HTR-8/SVneo (cell line): ENCODE results near the gene TBCE.
A peak's percentile ranks its signal among the peaks of the same experiment; 100 is the strongest.

Source experiments
- DNase-seq: peaks from one replicate; pipeline ENCODE4 v3.0.0; 2011; ENCODE audit warnings: low spot score, mixed read lengths; ENCODE audit not compliant: insufficient read length
- FAIRE-seq: peaks from 2 replicates; lab custom pipeline; 2011; peaks lifted over from hg19 to GRCh38; lab: Jason Lieb, UNC

TBCE gene, protein sequence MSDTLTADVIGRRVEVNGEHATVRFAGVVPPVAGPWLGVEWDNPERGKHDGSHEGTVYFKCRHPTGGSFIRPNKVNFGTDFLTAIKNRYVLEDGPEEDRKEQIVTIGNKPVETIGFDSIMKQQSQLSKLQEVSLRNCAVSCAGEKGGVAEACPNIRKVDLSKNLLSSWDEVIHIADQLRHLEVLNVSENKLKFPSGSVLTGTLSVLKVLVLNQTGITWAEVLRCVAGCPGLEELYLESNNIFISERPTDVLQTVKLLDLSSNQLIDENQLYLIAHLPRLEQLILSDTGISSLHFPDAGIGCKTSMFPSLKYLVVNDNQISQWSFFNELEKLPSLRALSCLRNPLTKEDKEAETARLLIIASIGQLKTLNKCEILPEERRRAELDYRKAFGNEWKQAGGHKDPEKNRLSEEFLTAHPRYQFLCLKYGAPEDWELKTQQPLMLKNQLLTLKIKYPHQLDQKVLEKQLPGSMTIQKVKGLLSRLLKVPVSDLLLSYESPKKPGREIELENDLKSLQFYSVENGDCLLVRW

DNA sequence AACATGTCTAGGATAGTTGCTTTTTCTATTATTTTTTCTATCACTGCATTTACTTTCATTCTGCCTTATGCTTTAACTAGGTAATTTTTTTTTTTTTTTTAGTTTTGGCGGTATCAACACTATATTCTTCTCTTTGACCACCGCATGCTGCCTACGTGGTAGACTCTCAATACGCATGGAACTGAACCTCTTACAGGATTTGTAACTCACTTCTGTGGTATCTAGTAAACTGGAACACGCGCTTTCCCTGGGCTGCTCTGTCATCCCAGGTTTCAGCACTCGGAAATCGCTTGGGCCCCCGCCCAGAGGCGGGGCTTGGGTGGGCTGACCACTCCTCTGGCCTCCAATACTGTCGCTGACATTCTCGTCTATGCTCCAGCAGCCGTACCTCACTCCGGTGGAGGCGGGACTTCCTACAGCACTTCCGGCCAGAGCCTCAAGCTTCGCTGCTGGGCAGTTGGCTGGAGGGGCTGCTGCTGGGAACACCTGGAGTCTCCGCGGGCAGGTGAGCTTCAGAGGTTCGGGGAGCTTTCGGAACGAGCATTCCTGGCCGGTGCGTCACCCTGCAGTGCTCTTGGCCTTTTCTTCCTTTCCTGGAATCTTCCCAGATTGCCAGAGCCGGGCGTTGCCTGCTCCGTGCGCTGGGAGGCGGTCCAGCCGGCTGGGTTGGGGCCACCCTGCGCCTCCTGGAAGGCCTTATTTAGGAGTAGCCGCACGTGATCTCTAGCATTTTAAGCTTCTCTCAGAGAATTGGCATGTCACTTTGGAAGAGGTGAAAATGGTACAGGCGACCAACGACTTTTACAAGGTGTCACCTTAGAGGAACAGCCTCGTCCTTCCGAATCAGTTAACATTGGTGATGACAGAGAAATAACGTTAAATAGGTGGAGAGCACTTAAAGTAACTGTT lies at the start of gene TBCE:
Gene TBCE (plus strand): TSS at position 428 of the 909 bp plus-strand sequence. CDS start 12,623 bp downstream, outside the sequence.
- peak; percentile 99 for DNase-seq

DNA sequence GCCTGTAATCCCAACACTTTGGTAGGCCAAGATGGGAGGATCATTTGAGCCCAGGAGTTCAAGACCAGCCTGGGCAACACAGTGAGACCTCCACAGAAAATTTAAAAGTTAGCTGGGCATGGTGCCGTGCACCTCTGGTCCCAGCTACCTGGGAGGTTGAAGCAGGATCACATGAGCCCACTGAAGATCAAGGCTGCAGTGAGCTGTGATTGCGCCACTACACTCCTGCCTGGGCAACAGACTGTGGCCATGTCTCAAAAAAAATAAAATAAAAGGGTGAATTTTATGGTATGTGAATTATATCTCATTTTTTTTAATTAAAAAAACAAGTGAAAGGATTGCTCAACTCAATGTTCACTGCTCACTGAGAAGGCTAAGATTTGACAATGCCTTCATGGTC lies 48.0 kb upstream of the TBCE start:
- FAIRE-seq: no peak

More for the DNA sequence above, at the start of gene TBCE:
- FAIRE-seq: peak; percentile 62

DNA sequence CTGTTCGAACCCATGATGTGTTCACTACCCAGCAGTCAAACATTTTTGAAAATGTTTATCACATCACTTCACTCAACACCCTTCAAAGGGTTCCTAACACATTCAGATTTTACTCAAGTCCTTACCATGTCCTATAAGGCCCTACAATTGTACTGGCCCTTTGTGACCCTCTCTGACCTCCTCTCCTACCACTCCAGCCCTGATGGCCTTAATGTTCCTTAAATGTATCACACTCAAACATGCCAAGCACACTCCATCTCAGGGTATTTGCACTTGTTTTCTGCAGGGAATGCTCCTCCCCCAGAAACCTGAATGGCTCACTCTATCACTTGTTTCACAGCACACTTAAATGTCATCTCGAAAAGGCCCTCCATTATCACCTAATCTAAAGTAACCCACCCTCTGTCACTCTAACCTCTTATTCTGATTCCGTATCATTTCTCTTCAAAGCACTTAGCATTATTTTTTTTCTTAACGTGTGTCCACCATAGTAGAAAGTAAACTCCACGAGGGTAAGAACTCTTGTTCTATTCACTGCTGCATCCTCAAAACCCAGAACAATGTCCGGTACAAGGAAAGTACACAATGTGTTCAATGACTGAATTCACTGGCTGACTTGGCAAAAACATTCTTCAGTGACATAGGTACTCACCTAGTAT lies 46.6 kb upstream of the TBCE start:
- FAIRE-seq: no peak
- no peak for DNase-seq

More for the DNA sequence above, 48.0 kb upstream of the TBCE start:
- no peak for DNase-seq

DNA sequence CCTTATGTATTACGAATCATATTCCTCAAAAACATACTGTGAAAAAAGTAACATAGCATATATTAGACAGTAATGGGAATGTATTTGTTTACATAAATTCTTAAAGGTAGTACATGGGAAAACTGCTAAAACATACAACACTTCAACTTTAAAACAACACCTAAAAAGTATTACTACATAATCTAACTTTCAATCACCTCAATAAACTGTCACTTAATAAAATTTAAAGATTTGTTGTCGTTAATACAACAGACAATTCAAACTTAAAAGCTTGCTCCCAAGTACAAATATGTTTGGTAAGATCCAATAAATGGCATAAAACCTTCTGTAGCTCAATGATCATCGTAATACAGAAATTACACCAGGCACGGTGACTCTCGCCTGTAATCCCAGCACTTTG lies 42.9 kb upstream of the TBCE start:
- DNase-seq (no peak), FAIRE-seq (no peak)

DNA sequence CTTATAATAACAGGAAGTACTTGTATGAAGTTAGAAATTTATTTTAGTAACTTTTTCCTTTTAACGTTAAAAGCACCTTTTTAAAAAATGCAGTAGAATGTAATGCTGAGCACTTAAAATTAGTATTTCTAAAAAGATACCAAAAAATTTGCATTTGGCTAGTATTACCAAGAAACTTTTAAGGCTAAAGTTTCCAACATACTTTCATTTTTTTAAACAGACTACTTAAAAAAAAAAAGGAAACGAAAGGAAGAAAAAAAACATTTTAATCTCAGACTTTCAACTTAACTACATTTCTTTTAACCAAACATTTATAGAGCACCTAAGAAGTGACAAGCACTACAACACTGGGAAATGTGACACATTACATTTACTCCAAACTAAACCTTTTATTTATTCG lies 42.1 kb upstream of the TBCE start:
- FAIRE-seq (no peak), DNase-seq (no peak)

- no peak for FAIRE-seq
Measured at GRCh38 chr1:235325854-235326253, 41.4 kb upstream of the TBCE start.

GRCh38 chr1:235326719-235327558 lies 40.3 kb upstream of the TBCE start:
- no peak for FAIRE-seq
- DNase-seq: no peak

More at GRCh38 chr1:235325854-235326253, 41.4 kb upstream of the TBCE start:
- DNase-seq: no peak

GRCh38 chr1:235327559-235328270 lies 39.5 kb upstream of the TBCE start, which contains the start of gene ARID4B:
Gene ARID4B (minus strand): TSS chr1:235328179. CDS start chr1:235326919, 1,260 bp downstream.
- DNase-seq (no peak), FAIRE-seq (no peak)

GRCh38 chr1:235328271-235329138 lies 38.7 kb upstream of the TBCE start, which contains the start of gene GGPS1:
Gene GGPS1 (plus strand): TSS chr1:235328570. CDS start chr1:235335265, 6,695 bp downstream.
- DNase-seq (peak; percentile 96), FAIRE-seq (peak; percentile 95)

DNA sequence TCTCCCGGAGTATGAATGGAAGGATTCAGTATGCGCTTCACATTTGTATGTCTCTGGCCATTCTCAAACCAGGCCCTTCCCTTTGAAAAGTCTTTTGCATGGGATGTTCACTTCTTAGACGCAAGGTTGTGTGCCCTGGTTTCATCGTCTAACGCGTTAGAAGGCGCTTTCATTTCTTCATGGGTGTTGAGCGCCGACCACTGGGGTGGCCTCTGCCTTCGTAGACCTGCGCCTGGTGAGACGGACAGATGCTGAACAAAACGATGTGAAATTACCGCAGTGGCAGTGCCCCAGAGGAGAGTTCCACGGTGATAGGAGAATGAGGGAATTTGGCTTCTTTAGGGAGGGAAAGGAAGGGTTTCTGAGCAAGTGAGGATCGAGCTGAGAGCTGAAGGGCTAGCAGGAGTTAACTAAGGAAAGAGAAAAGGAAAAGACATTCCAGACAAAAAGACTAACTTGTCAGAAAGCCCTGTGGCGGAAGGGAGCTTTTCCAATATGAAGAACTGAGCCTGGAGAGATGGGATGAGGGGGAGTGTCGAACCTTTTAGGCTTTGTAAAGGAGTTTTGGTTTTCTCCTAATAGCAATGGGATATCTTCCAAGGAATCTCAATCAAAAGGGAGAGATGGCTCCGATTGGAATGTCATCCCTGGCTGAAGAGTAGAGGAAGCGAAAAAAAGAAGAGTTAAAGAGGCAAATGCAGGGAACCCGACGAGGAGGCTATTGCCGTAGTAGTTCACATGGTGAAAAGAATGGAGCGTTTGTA lies 37.9 kb upstream of the TBCE start:
- DNase-seq (no peak), FAIRE-seq (no peak)

DNA sequence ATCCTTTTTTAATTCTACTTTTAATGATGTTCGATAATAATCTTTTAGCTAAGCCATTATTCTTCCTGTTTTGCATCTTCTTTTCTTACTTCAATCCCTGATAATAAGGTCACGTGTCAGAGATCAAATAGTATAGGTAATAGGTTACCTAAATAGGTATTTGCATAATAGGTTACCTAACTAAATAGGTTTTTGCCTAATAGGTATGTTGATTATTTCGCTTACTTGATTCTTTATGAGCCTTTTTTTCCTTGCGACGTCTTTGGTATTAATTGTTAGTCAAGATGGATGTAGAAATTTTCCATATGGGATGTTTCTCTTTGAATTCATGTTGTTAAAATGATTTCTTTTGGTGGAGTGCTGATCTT lies 36.3 kb upstream of the TBCE start:
- FAIRE-seq: no peak
- no peak for DNase-seq

- FAIRE-seq (no peak), DNase-seq (no peak)
Measured at GRCh38 chr1:235331401-235331800, 35.8 kb upstream of the TBCE start.

GRCh38 chr1:235336903-235337302 lies 30.3 kb upstream of the TBCE start:
- FAIRE-seq: no peak
- no peak for DNase-seq

DNA sequence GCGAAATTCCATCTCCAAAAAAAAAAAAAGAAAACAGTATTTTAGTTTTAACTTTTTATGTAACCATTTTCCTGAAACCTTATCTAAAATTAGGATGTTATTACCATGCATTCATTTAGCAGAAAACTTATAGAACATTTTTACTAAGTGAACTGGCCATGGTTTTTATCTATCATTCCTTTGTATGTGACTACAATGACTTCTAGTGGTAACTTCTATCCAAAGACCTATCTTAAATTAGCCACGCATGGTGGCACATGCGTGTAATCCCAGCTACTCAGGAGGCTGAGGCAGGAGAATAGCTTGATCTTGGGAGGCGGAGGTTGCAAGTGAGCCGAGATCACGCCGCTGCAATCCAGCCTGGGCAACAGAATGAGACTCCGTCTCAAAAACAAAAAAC lies 27.5 kb upstream of the TBCE start:
- DNase-seq (no peak), FAIRE-seq (no peak)

- no peak for DNase-seq
- FAIRE-seq: no peak
Measured at GRCh38 chr1:235341334-235341733, 25.9 kb upstream of the TBCE start.

DNA sequence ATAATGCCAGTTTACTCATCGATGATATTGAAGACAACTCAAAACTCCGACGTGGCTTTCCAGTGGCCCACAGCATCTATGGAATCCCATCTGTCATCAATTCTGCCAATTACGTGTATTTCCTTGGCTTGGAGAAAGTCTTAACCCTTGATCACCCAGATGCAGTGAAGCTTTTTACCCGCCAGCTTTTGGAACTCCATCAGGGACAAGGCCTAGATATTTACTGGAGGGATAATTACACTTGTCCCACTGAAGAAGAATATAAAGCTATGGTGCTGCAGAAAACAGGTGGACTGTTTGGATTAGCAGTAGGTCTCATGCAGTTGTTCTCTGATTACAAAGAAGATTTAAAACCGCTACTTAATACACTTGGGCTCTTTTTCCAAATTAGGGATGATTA lies 25.2 kb upstream of the TBCE start:
- FAIRE-seq (no peak), DNase-seq (no peak)

GRCh38 chr1:235342471-235342870 lies 24.8 kb upstream of the TBCE start:
- DNase-seq (no peak), FAIRE-seq (no peak)
